Mucosa of descending colon (tissue), 3 donors: Measurements from ENCODE around the gene KIFC3. TPM values are rescaled to one million over a fixed set of nuclear protein-coding genes. Genes with fewer than 3 reads are reported as not detected.

Experiments used
- ATAC-seq: fragments of 200-7000 bp; cut with Tn5 transposase; one replicate; pipeline ENCODE4 v1.9.1; 2020; ENCODE audit warnings: mild to moderate bottlenecking, moderate library complexity
- DNase-seq, 3 donors: peaks; one replicate each; pipeline ENCODE4 v3.0.0-alpha.2; 2020
- H3K36me3 ChIP-seq: fragments of 200-600 bp; one replicate; pipeline ENCODE4 v1.8.0; 2021; ENCODE audit warnings: low read depth, mild to moderate bottlenecking
- H3K4me1 ChIP-seq: fragments of 200-600 bp; one replicate; pipeline ENCODE4 v1.8.0; 2021; ENCODE audit warnings: low read depth, mild to moderate bottlenecking
- H3K4me3 ChIP-seq: fragments of 200-600 bp; one replicate; pipeline ENCODE4 v1.8.0; 2021; ENCODE audit warnings: mild to moderate bottlenecking
- H3K9me3 ChIP-seq: fragments of 200-600 bp; one replicate; pipeline ENCODE4 v1.8.0; 2021; ENCODE audit warnings: mild to moderate bottlenecking
- CTCF ChIP-seq: fragments of 200-600 bp; IDR thresholded peaks from one replicate; pipeline ENCODE4 v1.8.0; 2022; ENCODE audit warnings: antibody characterized with exemption, mild to moderate bottlenecking
- intact Hi-C, 2 donors: fragments of 100-400 bp; cut with DNase I in 1 of 2; cut with micrococcal nuclease in 1 of 2; formaldehyde crosslinking; loops; one replicate each; pipeline versions ENCODE4 v1.11.0 to v1.11.1; 2022; cut with DNase I, micrococcal nuclease
- total RNA-seq, 3 donors: library from RNA; stranded (reverse); fragmentation: NEBNext Ultra II Directional in 2 of 3; extraction: Animal tissue kit (Norgen Biotek cat#: 25700) in 2 of 3; gene quantifications; one replicate each; pipeline versions ENCODE4 v1.2.1 to v1.2.4, GENCODE V29; 2021 to 2023
- donor health status: DM: no; HTN: no; CAD: no; lungs with moderate emphysema.
- donor health status: DM: no; HTN: no; CAD: no.
- donor health status: DM: no; HTN: yes; CAD: no.

Gene KIFC3
- total RNA-seq, 3 donors from 2014 or later: 3.7 to 17.2 (median 8.3) TPM

- no peaks in the 10 kb centered on the region for H3K36me3 ChIP-seq
- ATAC-seq (no peak), DNase-seq (no peak)
- no peak for TF ChIP-seq CTCF
- intact Hi-C loops: no loop called here
- no peaks in the 10 kb centered on the region for H3K9me3 ChIP-seq
- no peak overlapping the region for H3K4me3 ChIP-seq
- no peaks in the 10 kb centered on the region for H3K4me1 ChIP-seq
Measured at GRCh38 chr16:57745768-57746167, 56.5 kb downstream of the KIFC3 start.

- Histone ChIP-seq H3K4me1 (no peaks in the 10 kb centered on the region), H3K36me3 (no peaks in the 10 kb centered on the region), H3K9me3 (no peaks in the 10 kb centered on the region), H3K4me3 (no peak overlapping the region)
- DNase-seq: no peak
- no peak for TF ChIP-seq CTCF
- intact Hi-C loops: no loop called here
- ATAC-seq: no peak
Measured at GRCh38 chr16:57744642-57744903, 57.7 kb downstream of the KIFC3 start.

GRCh38 chr16:57743886-57744641 lies 58.2 kb downstream of the KIFC3 start:
- no peak for DNase-seq
- TF ChIP-seq CTCF: no peak
- Histone ChIP-seq H3K36me3 (no peaks in the 10 kb centered on the region), H3K4me3 (no peak overlapping the region), H3K4me1 (no peaks in the 10 kb centered on the region), H3K9me3 (no peaks in the 10 kb centered on the region)
- ATAC-seq: no peak
- intact Hi-C loops: no loop called here

- DNase-seq: no peak
- no peak for TF ChIP-seq CTCF
- Histone ChIP-seq H3K4me3 (no peak overlapping the region), H3K9me3 (no peaks in the 10 kb centered on the region), H3K4me1 (no peaks in the 10 kb centered on the region), H3K36me3 (no peaks in the 10 kb centered on the region)
- intact Hi-C loops: no loop called here
- no peak for ATAC-seq
Measured at GRCh38 chr16:57743458-57743857, 58.8 kb downstream of the KIFC3 start.

GRCh38 chr16:57742543-57742942 lies 59.7 kb downstream of the KIFC3 start:
- Histone ChIP-seq H3K4me1 (no peaks in the 10 kb centered on the region), H3K4me3 (no peak overlapping the region), H3K36me3 (no peaks in the 10 kb centered on the region), H3K9me3 (no peaks in the 10 kb centered on the region)
- ATAC-seq (no peak), DNase-seq (no peak)
- no peak for TF ChIP-seq CTCF
- intact Hi-C loops: no loop called here
